ENCODE data around the gene MEOX1. TPM values are rescaled to one million over a fixed set of nuclear protein-coding genes. Genes with fewer than 3 reads are reported as not detected.

MEOX1 gene
- total RNA-seq, 2 donors from 2014 or later: 3.4 to 6.1 TPM

DNA sequence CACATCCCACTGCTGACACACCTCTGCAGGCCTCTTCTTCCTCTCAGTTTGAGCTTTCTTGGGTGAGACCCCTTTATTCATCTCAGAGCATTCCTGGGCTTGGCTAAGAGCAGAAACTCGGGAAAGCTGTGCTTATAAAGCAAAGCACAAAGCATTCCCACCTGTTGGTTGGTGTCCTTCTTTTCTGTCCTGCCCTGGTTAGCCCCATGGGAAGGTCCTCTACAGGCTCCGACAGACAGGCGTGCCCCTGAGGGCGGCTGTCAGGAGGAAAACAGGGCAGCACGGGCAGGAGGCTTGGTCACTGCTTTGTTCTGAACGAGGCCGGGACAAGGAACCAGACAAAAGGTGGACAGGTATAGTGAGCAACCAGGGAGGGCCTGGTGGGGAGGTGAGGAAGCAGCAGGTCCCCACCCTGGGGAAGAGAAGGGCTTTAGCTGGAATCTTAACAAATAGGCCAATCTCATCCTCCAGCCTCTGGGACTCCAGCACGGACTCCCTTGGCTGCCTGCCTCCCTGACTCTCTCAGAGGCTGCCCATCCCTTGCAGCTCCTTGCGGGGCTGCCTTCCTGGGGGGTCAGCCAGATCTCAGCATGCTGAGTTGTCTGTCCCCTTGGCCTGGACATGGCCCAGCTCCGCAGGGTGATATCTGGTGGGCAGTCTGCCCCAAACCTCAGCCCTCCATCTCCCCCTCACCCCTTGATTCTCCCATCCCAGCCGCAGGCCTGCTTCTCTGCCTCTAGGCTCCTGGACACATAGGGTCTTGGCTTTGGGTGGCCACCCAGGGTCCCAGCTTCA lies 1.7 kb downstream of the MEOX1 start:
- intact Hi-C loops (cut with DNase I): no loop called here
- no peak for DNase-seq (ENCODE audit: low spot score)
- WGBS: 84% methylated on average over 11 of the region's 11 CpGs

DNA sequence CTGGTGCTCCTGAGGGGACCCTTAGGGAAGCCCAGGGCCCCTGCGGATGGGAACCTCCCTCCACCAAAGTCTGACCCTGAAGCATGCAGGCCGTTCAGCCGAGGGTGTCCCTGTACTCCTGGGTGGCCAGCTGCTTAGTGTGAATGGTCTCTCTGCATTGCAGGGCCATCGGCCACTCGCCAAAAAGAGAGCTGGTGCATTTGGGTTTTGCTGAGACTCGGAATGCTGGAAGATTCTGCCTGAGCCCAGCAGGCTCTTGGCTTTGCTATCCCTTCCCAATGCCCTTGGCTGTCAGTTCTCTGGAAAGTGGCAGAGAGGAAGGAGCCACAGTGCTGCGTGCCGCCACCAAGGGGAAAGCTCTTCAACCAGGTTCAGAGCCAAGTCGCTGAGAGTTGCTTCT lies 2.8 kb downstream of the MEOX1 start:
- TF ChIP-seq, protein P1, sequence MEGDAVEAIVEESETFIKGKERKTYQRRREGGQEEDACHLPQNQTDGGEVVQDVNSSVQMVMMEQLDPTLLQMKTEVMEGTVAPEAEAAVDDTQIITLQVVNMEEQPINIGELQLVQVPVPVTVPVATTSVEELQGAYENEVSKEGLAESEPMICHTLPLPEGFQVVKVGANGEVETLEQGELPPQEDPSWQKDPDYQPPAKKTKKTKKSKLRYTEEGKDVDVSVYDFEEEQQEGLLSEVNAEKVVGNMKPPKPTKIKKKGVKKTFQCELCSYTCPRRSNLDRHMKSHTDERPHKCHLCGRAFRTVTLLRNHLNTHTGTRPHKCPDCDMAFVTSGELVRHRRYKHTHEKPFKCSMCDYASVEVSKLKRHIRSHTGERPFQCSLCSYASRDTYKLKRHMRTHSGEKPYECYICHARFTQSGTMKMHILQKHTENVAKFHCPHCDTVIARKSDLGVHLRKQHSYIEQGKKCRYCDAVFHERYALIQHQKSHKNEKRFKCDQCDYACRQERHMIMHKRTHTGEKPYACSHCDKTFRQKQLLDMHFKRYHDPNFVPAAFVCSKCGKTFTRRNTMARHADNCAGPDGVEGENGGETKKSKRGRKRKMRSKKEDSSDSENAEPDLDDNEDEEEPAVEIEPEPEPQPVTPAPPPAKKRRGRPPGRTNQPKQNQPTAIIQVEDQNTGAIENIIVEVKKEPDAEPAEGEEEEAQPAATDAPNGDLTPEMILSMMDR (IDR thresholded peaks at IDR 0.05): no peak
- no peak for TF ChIP-seq POLR2A (IDR thresholded peaks at IDR 0.05)
- no peak for TF ChIP-seq POLR2AphosphoS5 (IDR thresholded peaks at IDR 0.05)
- Histone ChIP-seq H3K27me3 (replicated peaks; ENCODE audit: insufficient read depth) (no peaks in the 10 kb centered on the region), H3K4me1 (replicated peaks) (no peaks in the 10 kb centered on the region), H3K9me3 (no peaks in the 10 kb centered on the region), H3K27ac (no peak overlapping the region), H3K36me3 (no peaks in the 10 kb centered on the region), H3K4me3 (no peak overlapping the region)
- no peak for DNase-seq (ENCODE audit: low spot score)
- intact Hi-C loops (cut with DNase I): no loop called here
- 55% methylated on average over 9 of the region's 9 CpGs for WGBS

More for the DNA sequence above, 1.7 kb downstream of the MEOX1 start:
- no peaks in the 10 kb centered on the region for H3K9me3 ChIP-seq
- no peaks in the 10 kb centered on the region for H3K4me1 ChIP-seq (replicated peaks)
- no peaks in the 10 kb centered on the region for H3K36me3 ChIP-seq
- no peaks in the 10 kb centered on the region for H3K27me3 ChIP-seq (replicated peaks; ENCODE audit: insufficient read depth)
- no peak overlapping the region for H3K27ac ChIP-seq
- no peak overlapping the region for H3K4me3 ChIP-seq
- TF ChIP-seq POLR2AphosphoS5 (IDR thresholded peaks at IDR 0.05): no peak
- no peak for TF ChIP-seq POLR2A (IDR thresholded peaks at IDR 0.05)
- TF ChIP-seq, protein P1 (IDR thresholded peaks at IDR 0.05): no peak

DNA sequence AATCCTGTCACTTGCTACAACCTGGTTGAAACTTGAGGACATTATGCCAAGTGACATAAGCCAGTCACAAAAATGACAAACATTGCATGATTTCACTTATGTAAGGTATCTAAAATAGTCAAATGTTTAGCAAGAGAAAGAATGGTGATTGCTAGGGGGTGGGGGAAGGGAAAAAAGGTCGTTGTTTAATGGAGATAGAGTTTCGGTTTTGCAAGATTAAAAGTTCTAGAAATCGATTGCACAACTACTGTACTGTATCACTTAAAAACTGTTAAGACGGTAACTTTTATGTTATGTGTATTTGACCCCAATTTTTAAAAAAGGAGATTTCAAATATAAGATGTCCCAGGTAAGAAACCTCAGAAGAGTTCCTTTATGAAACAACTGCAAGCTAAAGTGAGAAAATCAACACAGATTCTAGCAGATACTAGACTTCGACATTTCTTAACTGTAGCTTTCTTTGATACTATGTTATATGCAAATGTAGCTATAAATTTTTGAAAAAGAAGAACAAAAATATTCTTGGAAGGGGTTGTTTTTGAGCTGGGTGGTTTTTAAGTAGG lies 5.9 kb downstream of the MEOX1 start:
- Histone ChIP-seq H3K27me3 (replicated peaks; ENCODE audit: insufficient read depth) (no peaks in the 10 kb centered on the region), H3K9me3 (no peaks in the 10 kb centered on the region), H3K36me3 (no peaks in the 10 kb centered on the region), H3K4me1 (replicated peaks) (no peaks in the 10 kb centered on the region), H3K27ac (no peak overlapping the region), H3K4me3 (no peak overlapping the region)
- no peak for DNase-seq (ENCODE audit: low spot score)
- TF ChIP-seq POLR2AphosphoS5 (IDR thresholded peaks at IDR 0.05): no peak
- TF ChIP-seq, protein P1 (IDR thresholded peaks at IDR 0.05): no peak
- WGBS: 61% methylated on average over 5 of the region's 5 CpGs
- intact Hi-C loops (cut with DNase I): no loop called here

GRCh38 chr17:43652124-43652480 lies 9.6 kb downstream of the MEOX1 start:
- H3K27ac ChIP-seq: no peak overlapping the region
- intact Hi-C loops (cut with DNase I): no loop called here
- WGBS: 77% methylated on average over 6 of the region's 6 CpGs
- no peak for DNase-seq (ENCODE audit: low spot score)
- no peak overlapping the region for H3K4me3 ChIP-seq
- H3K27me3 ChIP-seq (replicated peaks; ENCODE audit: insufficient read depth): no peaks in the 10 kb centered on the region
- H3K4me1 ChIP-seq (replicated peaks): no peaks in the 10 kb centered on the region
- H3K9me3 ChIP-seq: no peaks in the 10 kb centered on the region
- no peak for TF ChIP-seq POLR2A (IDR thresholded peaks at IDR 0.05)
- no peak for TF ChIP-seq POLR2AphosphoS5 (IDR thresholded peaks at IDR 0.05)
- TF ChIP-seq, protein P1 (IDR thresholded peaks at IDR 0.05): no peak
- H3K36me3 ChIP-seq: no peaks in the 10 kb centered on the region

GRCh38 chr17:43650471-43650870 lies 11.3 kb downstream of the MEOX1 start:
- TF ChIP-seq, protein P1 (IDR thresholded peaks at IDR 0.05): no peak
- TF ChIP-seq POLR2A (IDR thresholded peaks at IDR 0.05) (no peak), POLR2AphosphoS5 (IDR thresholded peaks at IDR 0.05) (no peak)
- no peak for DNase-seq (ENCODE audit: low spot score)
- Histone ChIP-seq H3K4me1 (replicated peaks) (no peaks in the 10 kb centered on the region), H3K27ac (no peak overlapping the region), H3K9me3 (no peaks in the 10 kb centered on the region), H3K27me3 (replicated peaks; ENCODE audit: insufficient read depth) (no peaks in the 10 kb centered on the region), H3K4me3 (no peak overlapping the region), H3K36me3 (no peaks in the 10 kb centered on the region)
- intact Hi-C loops (cut with DNase I): no loop called here
- WGBS: 63% methylated on average over 8 of the region's 8 CpGs

Measured in prostate gland (tissue), 2 donors.